Neural cell (in vitro differentiated cells): ENCODE measurements around the gene SGK2. TPM values are rescaled to one million over a fixed set of nuclear protein-coding genes. Genes with fewer than 3 reads are reported as not detected.

ENCODE experiments used
- H2AFZ ChIP-seq: fragments of 200-600, 300-800 bp; sonication (generic), shearing (Covaris generic); 2 replicates; pipeline ENCODE4 v1.6.0; 2014; ENCODE audit warnings: low read depth, mild to moderate bottlenecking, antibody characterized with exemption, low read length, moderate library complexity
- H3F3A ChIP-seq: fragments of 200-600 bp; shearing (Covaris generic); 2 replicates; pipeline ENCODE4 v1.6.1; 2016; ENCODE audit warnings: mild to moderate bottlenecking, moderate library complexity, mixed read lengths, antibody characterized with exemption, low read length; ENCODE audit not compliant: insufficient read depth, poor library complexity, severe bottlenecking
- H3K27ac ChIP-seq: fragments of 200-600, 300-800 bp; sonication (generic), shearing (Covaris generic); 2 replicates; pipeline ENCODE4 v1.5.1; 2014; ENCODE audit warnings: mild to moderate bottlenecking, low read length, moderate library complexity
- H3K27me3 ChIP-seq: fragments of 300-800, 200-600 bp; sonication (generic), shearing (Covaris generic); 2 replicates; pipeline ENCODE4 v1.6.0; 2014; ENCODE audit warnings: mild to moderate bottlenecking, low read depth, low read length, moderate library complexity; ENCODE audit not compliant: insufficient read depth
- H3K36me3 ChIP-seq: fragments of 300-800, 200-600 bp; sonication (generic), shearing (Covaris generic); 2 replicates; pipeline ENCODE4 v1.5.1; 2014; ENCODE audit warnings: mild to moderate bottlenecking, antibody characterized with exemption, low read length, moderate library complexity; ENCODE audit not compliant: insufficient read depth
- H3K4me2 ChIP-seq: fragments of 300-800, 200-600 bp; sonication (generic), shearing (Covaris generic); 2 replicates; pipeline ENCODE4 v1.6.0; 2014; ENCODE audit warnings: mild to moderate bottlenecking, low read length
- H3K4me3 ChIP-seq: fragments of 300-800, 200-600 bp; sonication (generic), shearing (Covaris generic); 2 replicates; pipeline ENCODE4 v1.5.1; 2014; ENCODE audit warnings: mild to moderate bottlenecking, low read length, moderate library complexity
- H3K79me2 ChIP-seq: fragments of 200-600 bp; shearing (Covaris generic); replicated peaks from 2 replicates; pipeline ENCODE4 v1.6.0; 2014; ENCODE audit warnings: mild to moderate bottlenecking, low read length, moderate library complexity; ENCODE audit not compliant: insufficient read depth
- H3K9ac ChIP-seq: fragments of 300-800, 200-600 bp; sonication (generic), shearing (Covaris generic); 2 replicates; pipeline ENCODE4 v1.6.1; 2016; ENCODE audit warnings: mild to moderate bottlenecking, low read length, mixed read lengths
- H3K9me2 ChIP-seq: fragments of 200-600 bp; shearing (Covaris generic); 2 replicates; pipeline ENCODE4 v1.6.1; 2016; ENCODE audit warnings: mild to moderate bottlenecking, low read length, mixed read lengths; ENCODE audit not compliant: insufficient read depth
- H3K9me3 ChIP-seq: fragments of 200-600, 300-800 bp; sonication (generic), shearing (Covaris generic); 2 replicates; pipeline ENCODE4 v1.6.1; 2016; ENCODE audit warnings: mild to moderate bottlenecking, mixed run types, low read length, moderate library complexity, mixed read lengths
- H4K20me1 ChIP-seq: fragments of 200-600 bp; shearing (Covaris generic); 2 replicates; pipeline ENCODE4 v1.6.1; 2016; ENCODE audit warnings: mild to moderate bottlenecking, mixed run types; ENCODE audit not compliant: insufficient read depth
- CTCF ChIP-seq: fragments of 450-650 bp; IDR thresholded peaks from 2 replicates; pipeline ENCODE4 v1.5.1; 2014; ENCODE audit warnings: antibody characterized with exemption, mild to moderate bottlenecking, moderate library complexity; ENCODE audit not compliant: poor library complexity, severe bottlenecking
- EP300 ChIP-seq: fragments of 450-650 bp; conservative IDR thresholded peaks from 2 replicates; pipeline ENCODE4 v1.6.1; 2014; ENCODE audit warnings: antibody characterized with exemption, mild to moderate bottlenecking, moderate library complexity; ENCODE audit not compliant: poor library complexity, severe bottlenecking
- EZH2 ChIP-seq: fragments of 200-600, 300-800 bp; shearing (Covaris generic), sonication (generic); IDR thresholded peaks from 2 replicates; pipeline ENCODE4 v1.6.1; 2014; ENCODE audit warnings: antibody characterized with exemption, low read length, borderline replicate concordance, mild to moderate bottlenecking; ENCODE audit not compliant: insufficient read depth, poor library complexity, severe bottlenecking
- MXI1 ChIP-seq: fragments of 450-650 bp; conservative IDR thresholded peaks from 2 replicates; pipeline ENCODE4 v1.6.1; 2014; ENCODE audit warnings: antibody characterized with exemption, mild to moderate bottlenecking; ENCODE audit not compliant: poor library complexity, severe bottlenecking
- POLR2AphosphoS5 ChIP-seq: IDR thresholded peaks from 2 replicates; pipeline ENCODE4 v1.6.1; 2012
- RAD21 ChIP-seq: fragments of 450-650 bp; conservative IDR thresholded peaks from 2 replicates; pipeline ENCODE4 v1.6.1; 2014; ENCODE audit warnings: antibody characterized with exemption, mild to moderate bottlenecking, moderate library complexity
- REST ChIP-seq: IDR thresholded peaks from 2 replicates; pipeline ENCODE4 v1.6.1; 2012; ENCODE audit warnings: borderline replicate concordance
- SMC3 ChIP-seq: fragments of 450-650 bp; conservative IDR thresholded peaks from 2 replicates; pipeline ENCODE4 v1.6.1; 2014; ENCODE audit warnings: antibody characterized with exemption, mild to moderate bottlenecking, moderate library complexity; ENCODE audit not compliant: poor library complexity
- TAF1 ChIP-seq: IDR thresholded peaks from 2 replicates; pipeline ENCODE4 v1.6.1; 2012; ENCODE audit warnings: low read depth
- polyA plus RNA-seq: library from polyadenylated mRNA; depleted of rRNA; stranded (reverse); fragments of >200 nt; gene quantifications from 2 replicates; pipeline ENCODE4 v1.2.3, GENCODE V29; 2014

The SGK2 gene
- polyA plus RNA-seq, 1 donor from 2014 or later, result 0.81 TPM

- Histone ChIP-seq H3K36me3 (no peaks in the 10 kb centered on the region), H3K4me2 (no peak overlapping the region), H3K27ac (no peak overlapping the region), H3K4me3 (no peak overlapping the region), H3K9ac (no peak overlapping the region), H3K79me2 (no peaks in the 10 kb centered on the region), H4K20me1 (no peaks in the 10 kb centered on the region), H3K9me3 (no peaks in the 10 kb centered on the region), H2AFZ (no peak overlapping the region), H3F3A (no peaks in the 10 kb centered on the region), H3K9me2 (no peaks in the 10 kb centered on the region), H3K27me3 (no peaks in the 10 kb centered on the region)
- TF ChIP-seq TAF1 (no peak), RAD21 (no peak), REST (no peak), SMC3 (no peak), MXI1 (no peak), EP300 (no peak), EZH2 (no peak), CTCF (no peak), POLR2AphosphoS5 (no peak)
These were observed 16.2 kb upstream of the SGK2 start for GRCh38 chr20:43542674-43543073.

- H3F3A ChIP-seq, result no peaks in the 10 kb centered on the region
- no peak overlapping the region for H3K4me3 ChIP-seq
- H3K27ac ChIP-seq, result no peak overlapping the region
- H3K36me3 ChIP-seq, result peaks cover 3% of the 10 kb centered on the region
- no peaks in the 10 kb centered on the region for H3K9me2 ChIP-seq
- H3K4me2 ChIP-seq, result no peak overlapping the region
- no peaks in the 10 kb centered on the region for H3K27me3 ChIP-seq
- no peaks in the 10 kb centered on the region for H3K9me3 ChIP-seq
- no peak for TF ChIP-seq EZH2
- TF ChIP-seq EP300, result no peak
- TF ChIP-seq TAF1, result no peak
- TF ChIP-seq MXI1, result no peak
- TF ChIP-seq POLR2AphosphoS5, result no peak
- TF ChIP-seq REST, result no peak
- TF ChIP-seq RAD21, result no peak
- TF ChIP-seq CTCF, result no peak
- no peak for TF ChIP-seq SMC3
- H3K9ac ChIP-seq, result no peak overlapping the region
- no peaks in the 10 kb centered on the region for H4K20me1 ChIP-seq
- no peak overlapping the region for H2AFZ ChIP-seq
- no peaks in the 10 kb centered on the region for H3K79me2 ChIP-seq
These were observed 15.7 kb upstream of the SGK2 start for GRCh38 chr20:43543138-43543537.
